Upper lobe of left lung (tissue), 6 donors: ENCODE results near the gene ZNF319. TPM values are rescaled to one million over a fixed set of nuclear protein-coding genes. Genes with fewer than 3 reads are reported as not detected.

ENCODE experiments used
- ATAC-seq, 2 donors: fragments of 200-7000 bp; cut with Tn5 transposase; one replicate each; pipeline ENCODE4 v1.9.1; 2022; ENCODE audit warnings: mild to moderate bottlenecking in 2 of 2, moderate library complexity in 2 of 2; ENCODE audit not compliant: low FRiP score in 2 of 2
- DNase-seq, 2 donors: peaks; one replicate each; pipeline ENCODE4 v3.0.0-alpha.2; 2019 to 2020
- H3K27ac ChIP-seq, 4 donors: fragments of 200-600 bp; sonication (generic); one replicate each; pipeline ENCODE4 v1.5.1; 2016 to 2019
- H3K27me3 ChIP-seq, 4 donors: fragments of 200-600 bp; sonication (generic); one replicate each; pipeline ENCODE4 v1.5.1; 2017 to 2019
- H3K36me3 ChIP-seq, 4 donors: fragments of 200-600 bp; sonication (generic); one replicate each; pipeline ENCODE4 v1.5.1; 2016 to 2019
- H3K4me1 ChIP-seq, 4 donors: fragments of 200-600 bp; sonication (generic); one replicate each; pipeline ENCODE4 v1.5.1; 2018 to 2019
- H3K4me3 ChIP-seq, 4 donors: fragments of 200-600 bp; sonication (generic); one replicate each; pipeline ENCODE4 v1.5.1; 2017 to 2019; ENCODE audit warnings: mild to moderate bottlenecking in 2 of 4, moderate library complexity in 1 of 4
- H3K9me3 ChIP-seq, 4 donors: fragments of 200-600 bp; sonication (generic); one replicate each; pipeline ENCODE4 v1.5.1; 2018 to 2019
- EP300 ChIP-seq, 4 donors: sonication (generic); formaldehyde crosslinking; IDR thresholded peaks; one replicate each; pipeline ENCODE4 v1.5.1; 2017; ENCODE audit warnings: antibody characterized with exemption in 4 of 4, control low read depth in 2 of 4
- POLR2A ChIP-seq, 4 donors: fragments of 450-650 bp; IDR thresholded peaks; one replicate each; pipeline ENCODE4 v1.5.1; 2016 to 2017; ENCODE audit warnings: antibody characterized with exemption in 4 of 4, mild to moderate bottlenecking in 2 of 4
- POLR2AphosphoS5 ChIP-seq, 2 donors: sonication (generic); formaldehyde crosslinking; IDR thresholded peaks; one replicate each; pipeline ENCODE4 v1.5.1; 2017; ENCODE audit warnings: antibody characterized with exemption in 2 of 2
- WGBS, 2 donors: methylation state at CpG; one replicate each; pipeline ENCODE4 v1.1.5; 2017 to 2018; 5-methylcytosine and 5-hydroxymethylcytosine counted together
- total RNA-seq, 6 donors: library from RNA; depleted of rRNA in 4 of 6; stranded (reverse); fragments of >200 nt in 4 of 6; gene quantifications; one replicate each; pipeline versions ENCODE4 v1.1.0 to v1.2.1, GENCODE V29; 2016 to 2021
- TF ChIP-seq, protein P1 (sequence below), 6 experiments: fragments of 450-650 bp in 4 of 6; fragments of 200-600 bp in 2 of 6; sonication (generic) in 2 of 6; IDR thresholded peaks; one replicate each; pipeline ENCODE4 v1.5.1; 2016 to 2019; ENCODE audit warnings: antibody characterized with exemption in 6 of 6
- donor health status: DM: no; HTN: no; CAD: no; lungs with moderate emphysema.
- donor health status: DM: no; HTN: yes; CAD: no; lungs with severe emphysema.

The ZNF319 gene
- total RNA-seq, 6 donors from 2014 or later: 8.0 to 28.3 (median 13.3) TPM

DNA sequence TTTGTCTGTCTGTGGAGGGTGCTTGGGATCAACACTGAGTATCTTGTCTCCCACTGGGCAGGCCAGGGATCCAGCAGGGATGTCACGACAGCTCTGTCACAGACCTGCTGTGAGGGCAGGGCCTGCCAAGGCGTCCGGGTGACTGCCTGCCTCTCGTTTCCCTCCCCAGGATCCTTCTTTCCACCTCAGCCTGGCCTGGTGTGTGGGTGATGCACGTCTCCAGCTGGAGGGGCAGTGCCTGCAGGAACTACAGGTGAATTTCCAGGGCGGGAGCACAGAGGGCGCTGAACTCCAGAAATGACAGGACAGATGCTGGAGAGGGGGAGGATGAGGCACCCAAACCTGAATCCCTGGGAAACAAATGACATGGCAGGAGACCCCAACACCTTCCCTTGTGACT, 18.3 kb upstream of the ZNF319 start:
- Histone ChIP-seq H3K27me3 (no peaks in the 10 kb centered on the region), H3K9me3 (no peaks in the 10 kb centered on the region), H3K36me3 (peaks cover 0 to 23% (median 14%) of the 10 kb centered on the region in 4 donors), H3K4me3 (no peak overlapping the region), H3K27ac (no peak overlapping the region), H3K4me1 (peaks cover 18 to 19% (median 18%) of the 10 kb centered on the region in 4 donors)
- no peak for DNase-seq
- ATAC-seq: no peak
- TF ChIP-seq POLR2A (IDR thresholded peaks at IDR 0.05) (no peak), EP300 (IDR thresholded peaks at IDR 0.05) (no peak), POLR2AphosphoS5 (IDR thresholded peaks at IDR 0.05) (no peak)
- TF ChIP-seq, protein P1, sequence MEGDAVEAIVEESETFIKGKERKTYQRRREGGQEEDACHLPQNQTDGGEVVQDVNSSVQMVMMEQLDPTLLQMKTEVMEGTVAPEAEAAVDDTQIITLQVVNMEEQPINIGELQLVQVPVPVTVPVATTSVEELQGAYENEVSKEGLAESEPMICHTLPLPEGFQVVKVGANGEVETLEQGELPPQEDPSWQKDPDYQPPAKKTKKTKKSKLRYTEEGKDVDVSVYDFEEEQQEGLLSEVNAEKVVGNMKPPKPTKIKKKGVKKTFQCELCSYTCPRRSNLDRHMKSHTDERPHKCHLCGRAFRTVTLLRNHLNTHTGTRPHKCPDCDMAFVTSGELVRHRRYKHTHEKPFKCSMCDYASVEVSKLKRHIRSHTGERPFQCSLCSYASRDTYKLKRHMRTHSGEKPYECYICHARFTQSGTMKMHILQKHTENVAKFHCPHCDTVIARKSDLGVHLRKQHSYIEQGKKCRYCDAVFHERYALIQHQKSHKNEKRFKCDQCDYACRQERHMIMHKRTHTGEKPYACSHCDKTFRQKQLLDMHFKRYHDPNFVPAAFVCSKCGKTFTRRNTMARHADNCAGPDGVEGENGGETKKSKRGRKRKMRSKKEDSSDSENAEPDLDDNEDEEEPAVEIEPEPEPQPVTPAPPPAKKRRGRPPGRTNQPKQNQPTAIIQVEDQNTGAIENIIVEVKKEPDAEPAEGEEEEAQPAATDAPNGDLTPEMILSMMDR (IDR thresholded peaks at IDR 0.05): no peak
- WGBS, 2 donors: 90 to 95% methylated on average over 2 to 7 of the region's 7 CpGs

DNA sequence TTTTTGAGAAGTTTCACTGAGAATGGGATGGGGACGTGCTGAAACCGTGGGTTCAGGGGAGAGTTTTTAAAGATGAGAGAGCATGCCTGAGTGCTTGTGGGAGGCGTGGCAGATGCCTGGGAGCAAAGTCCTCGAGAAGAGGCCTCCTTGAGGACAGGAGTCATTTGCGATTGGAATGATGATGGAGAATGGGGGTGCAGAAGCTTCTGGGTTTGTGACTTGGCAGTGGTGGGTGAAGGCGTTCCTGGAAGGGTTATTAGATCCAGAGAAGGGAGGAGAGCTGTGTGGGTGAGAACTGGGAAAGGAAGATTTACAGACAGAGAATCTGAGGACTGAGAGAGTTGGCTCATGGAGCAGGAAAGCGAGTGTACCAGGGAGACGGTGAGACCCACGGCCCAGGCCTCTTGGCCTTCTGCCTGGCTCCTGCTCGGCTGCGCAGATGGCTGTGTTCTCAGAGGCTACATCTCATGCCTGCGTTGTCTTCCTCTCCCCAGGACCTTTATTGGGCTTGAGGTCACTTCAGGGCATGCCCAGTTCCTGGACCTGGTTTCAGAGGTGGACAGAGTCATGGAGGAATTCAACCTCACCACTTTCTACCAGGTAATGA, 16.5 kb upstream of the ZNF319 start:
- DNase-seq: no peak
- H3K36me3 ChIP-seq: peaks cover 0 to 32% (median 22%) of the 10 kb centered on the region in 4 donors
- no peak for ATAC-seq

DNA sequence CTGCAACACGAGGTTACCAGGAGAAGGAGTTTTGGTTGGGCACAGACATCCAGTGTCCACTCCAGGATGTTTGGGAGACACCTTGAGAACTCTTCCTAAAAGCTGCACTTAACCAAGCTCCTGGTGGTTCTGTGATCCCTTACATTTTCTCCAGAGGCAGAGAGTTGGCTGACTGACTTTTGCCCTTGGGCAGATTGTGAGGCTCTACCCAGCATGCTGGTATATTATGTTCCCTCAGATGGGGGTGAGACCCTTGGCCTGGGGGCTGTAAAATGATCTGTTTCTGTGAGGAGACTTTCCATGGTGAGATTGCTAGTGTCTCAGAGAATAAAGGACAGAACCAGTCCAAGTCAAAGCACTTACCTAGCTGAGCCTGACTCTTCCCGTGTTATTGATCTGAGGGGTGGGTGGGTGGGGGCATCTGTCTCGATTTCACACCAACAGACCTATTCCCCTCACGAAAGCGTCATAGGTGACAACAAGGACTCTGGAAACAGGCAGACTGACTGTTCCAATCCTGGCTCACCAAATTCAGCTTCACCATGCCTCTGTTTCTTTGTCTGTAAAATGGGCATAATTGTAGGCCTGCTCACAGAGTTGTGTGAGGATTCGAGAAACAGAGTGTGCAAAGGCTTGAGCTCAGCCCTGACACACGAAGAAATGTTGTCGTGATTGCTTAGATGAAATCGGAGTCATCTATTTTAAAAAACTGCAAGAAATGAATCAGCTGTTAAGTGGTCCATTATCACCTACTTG, 12.9 kb upstream of the ZNF319 start:
- Histone ChIP-seq H3K9me3 (no peaks in the 10 kb centered on the region), H3K36me3 (peaks cover 9 to 40% (median 28%) of the 10 kb centered on the region in 4 donors), H3K4me1 (no peaks in the 10 kb centered on the region), H3K27me3 (no peaks in the 10 kb centered on the region), H3K27ac (no peak overlapping the region), H3K4me3 (no peak overlapping the region)
- WGBS, 2 donors: 87 to 92% methylated on average over 9 of the region's 9 CpGs
- no peak for DNase-seq
- no peak for ATAC-seq
- TF ChIP-seq, protein P1 (IDR thresholded peaks at IDR 0.05): no peak
- TF ChIP-seq EP300 (IDR thresholded peaks at IDR 0.05) (no peak), POLR2A (IDR thresholded peaks at IDR 0.05) (no peak), POLR2AphosphoS5 (IDR thresholded peaks at IDR 0.05) (no peak)

More for the DNA sequence above, 16.5 kb upstream of the ZNF319 start:
- H3K27me3 ChIP-seq: no peaks in the 10 kb centered on the region
- H3K4me3 ChIP-seq: no peak overlapping the region
- H3K4me1 ChIP-seq: no peaks in the 10 kb centered on the region
- no peak overlapping the region for H3K27ac ChIP-seq
- 69 to 82% methylated on average over 12 of the region's 12 CpGs for WGBS, 2 donors
- H3K9me3 ChIP-seq: no peaks in the 10 kb centered on the region
- TF ChIP-seq EP300 (IDR thresholded peaks at IDR 0.05) (no peak), POLR2AphosphoS5 (IDR thresholded peaks at IDR 0.05) (no peak), POLR2A (IDR thresholded peaks at IDR 0.05) (no peak)
- TF ChIP-seq, protein P1 (IDR thresholded peaks at IDR 0.05): no peak

DNA sequence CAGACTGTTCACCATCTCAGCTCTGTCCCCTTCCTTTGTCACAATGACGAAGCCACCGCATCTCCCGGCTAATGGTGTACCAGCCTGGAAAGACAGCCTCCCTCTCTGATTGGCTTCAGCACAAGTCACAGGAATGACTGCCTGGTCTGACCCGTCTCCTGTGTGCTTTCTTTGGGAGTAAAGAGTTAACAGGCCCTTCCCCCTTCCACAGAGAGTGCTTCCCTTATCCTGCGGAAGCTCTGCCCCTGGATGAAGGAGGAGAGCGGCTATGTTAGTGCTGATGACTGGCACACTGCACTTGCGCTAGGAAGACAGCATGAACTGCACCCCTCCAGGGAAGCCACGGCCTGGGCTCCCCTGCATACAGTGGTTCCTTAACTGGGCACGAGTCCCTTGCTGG, 12.0 kb upstream of the ZNF319 start:
- Histone ChIP-seq H3K4me1 (no peaks in the 10 kb centered on the region), H3K27me3 (no peaks in the 10 kb centered on the region), H3K9me3 (no peaks in the 10 kb centered on the region), H3K4me3 (no peak overlapping the region), H3K27ac (no peak overlapping the region), H3K36me3 (peaks cover 9 to 39% (median 26%) of the 10 kb centered on the region in 4 donors)
- DNase-seq: no peak
- no peak for ATAC-seq
- TF ChIP-seq, protein P1 (IDR thresholded peaks at IDR 0.05): no peak
- TF ChIP-seq EP300 (IDR thresholded peaks at IDR 0.05) (no peak), POLR2AphosphoS5 (IDR thresholded peaks at IDR 0.05) (no peak), POLR2A (IDR thresholded peaks at IDR 0.05) (no peak)
- WGBS, 2 donors: 73 to 75% methylated on average over 6 to 9 of the region's 9 CpGs
